ENCODE data around the gene DCC.
A peak's percentile ranks its signal among the peaks of the same experiment; 100 is the strongest.
"Not testable (repeated sequence)": the region's sequence is repeated elsewhere in the genome, so short reads cannot be mapped to it uniquely, and the experiment has no call there.

The DCC gene

GRCh38 chr18:53443831-53444230 lies 1103.8 kb downstream of the DCC start:
- no peak for DNase-seq

- DNase-seq: no peak
Observed at GRCh38 chr18:53451902-53452301, 1111.9 kb downstream of the DCC start.

- peak; percentile 55 for DNase-seq
Observed at GRCh38 chr18:53457068-53457467, 1117.1 kb downstream of the DCC start.

GRCh38 chr18:53458268-53458667 lies 1118.3 kb downstream of the DCC start:
- peak; percentile 13 for DNase-seq

- DNase-seq: peak; percentile 87
Observed at GRCh38 chr18:53458944-53459580, 1119.1 kb downstream of the DCC start.

- DNase-seq: no peak
Observed at GRCh38 chr18:53467756-53468155, 1127.8 kb downstream of the DCC start.

GRCh38 chr18:53468173-53468572 lies 1128.2 kb downstream of the DCC start:
- DNase-seq: not testable (repeated sequence)

- no peak for DNase-seq
Observed at GRCh38 chr18:53472546-53472945, 1132.5 kb downstream of the DCC start.

- no peak for DNase-seq
Observed at GRCh38 chr18:53478155-53478554, 1138.2 kb downstream of the DCC start.

GRCh38 chr18:53486296-53486695 lies 1146.3 kb downstream of the DCC start:
- DNase-seq: no peak

- DNase-seq: no peak
Observed at GRCh38 chr18:53489266-53489665, 1149.3 kb downstream of the DCC start.

GRCh38 chr18:53490019-53490418 lies 1150.0 kb downstream of the DCC start:
- no peak for DNase-seq

GRCh38 chr18:53496028-53496427 lies 1156.0 kb downstream of the DCC start:
- DNase-seq: no peak

GRCh38 chr18:53503914-53504441 lies 1164.0 kb downstream of the DCC start:
- no peak for DNase-seq

- no peak for DNase-seq
Observed at GRCh38 chr18:53508529-53508928, 1168.5 kb downstream of the DCC start.

GRCh38 chr18:53509886-53510285 lies 1169.9 kb downstream of the DCC start:
- no peak for DNase-seq

GRCh38 chr18:53511725-53512124 lies 1171.7 kb downstream of the DCC start:
- not testable (repeated sequence) for DNase-seq

- no peak for DNase-seq
Observed at GRCh38 chr18:53521068-53521467, 1181.1 kb downstream of the DCC start.

- no peak for DNase-seq
Observed at GRCh38 chr18:53526101-53526870, 1186.3 kb downstream of the DCC start.

- DNase-seq: no peak
Observed at GRCh38 chr18:53527365-53527764, 1187.4 kb downstream of the DCC start.

- no peak for DNase-seq
Observed at GRCh38 chr18:53531187-53531586, 1191.2 kb downstream of the DCC start.

- no peak for DNase-seq
Observed at GRCh38 chr18:53531896-53532295, 1191.9 kb downstream of the DCC start.

GRCh38 chr18:53534203-53534602 lies 1194.2 kb downstream of the DCC start:
- no peak for DNase-seq

GRCh38 chr18:53534695-53535094 lies 1194.7 kb downstream of the DCC start:
- DNase-seq: no peak

Data from NCI-H1694 (cell line).